Fibroblast of skin of right quadriceps (primary cell): ENCODE measurements around the gene PHACTR1.
A peak's percentile ranks its signal among the peaks of the same experiment; 100 is the strongest.

Experiments used
- DNase-seq: peaks from one replicate; pipeline ENCODE4 v3.0.0-alpha.2; 2013

The PHACTR1 gene

DNA sequence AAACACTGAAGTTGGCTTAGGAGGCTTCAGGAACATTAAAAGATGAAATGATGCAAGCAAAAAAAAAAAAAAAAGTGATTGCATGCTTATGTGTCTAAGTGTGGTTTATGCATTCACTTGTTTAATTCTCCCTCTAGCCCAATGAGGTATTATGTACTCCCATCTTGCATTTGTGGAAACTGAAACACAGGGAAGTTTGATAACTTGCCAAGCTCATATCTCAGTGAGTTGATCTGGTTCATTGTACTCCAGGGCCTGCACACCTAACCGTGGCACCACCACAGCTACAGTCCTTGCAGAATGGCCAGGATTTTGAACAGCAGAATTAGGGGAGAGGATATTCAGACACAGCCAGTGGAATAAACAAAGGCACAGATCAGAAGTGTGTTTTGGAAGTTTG, 360.6 kb downstream of the PHACTR1 start:
- DNase-seq, result no peak

DNA sequence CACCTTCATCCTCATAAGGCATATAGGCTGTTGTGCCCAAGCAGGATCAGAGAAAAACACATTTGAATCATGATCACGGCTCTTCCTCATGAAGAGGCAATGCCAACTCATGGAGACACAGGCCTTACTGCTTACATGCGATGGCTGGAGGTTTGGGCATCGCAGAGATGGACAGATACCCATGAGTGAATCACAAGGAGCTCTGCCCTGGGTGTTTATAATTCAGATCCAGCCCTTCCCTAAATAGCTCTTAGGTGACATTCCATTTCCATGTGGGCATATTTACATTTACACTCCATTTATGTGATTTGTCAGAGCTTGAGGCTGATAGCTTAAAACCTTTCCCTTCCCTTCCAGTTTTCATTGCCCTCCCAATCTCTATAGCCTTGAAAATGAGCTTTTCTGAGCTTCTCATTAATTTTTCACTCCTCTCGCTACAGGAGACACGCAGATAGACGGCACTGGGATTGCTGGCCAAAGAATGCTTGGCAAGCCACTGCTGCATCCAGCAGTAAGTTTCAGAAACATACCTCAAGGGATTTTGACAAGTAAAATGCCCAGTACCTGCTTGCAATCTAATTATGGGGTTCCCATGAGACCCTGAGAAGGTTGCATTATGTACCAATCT, 362.6 kb downstream of the PHACTR1 start:
- DNase-seq, result no peak

DNA sequence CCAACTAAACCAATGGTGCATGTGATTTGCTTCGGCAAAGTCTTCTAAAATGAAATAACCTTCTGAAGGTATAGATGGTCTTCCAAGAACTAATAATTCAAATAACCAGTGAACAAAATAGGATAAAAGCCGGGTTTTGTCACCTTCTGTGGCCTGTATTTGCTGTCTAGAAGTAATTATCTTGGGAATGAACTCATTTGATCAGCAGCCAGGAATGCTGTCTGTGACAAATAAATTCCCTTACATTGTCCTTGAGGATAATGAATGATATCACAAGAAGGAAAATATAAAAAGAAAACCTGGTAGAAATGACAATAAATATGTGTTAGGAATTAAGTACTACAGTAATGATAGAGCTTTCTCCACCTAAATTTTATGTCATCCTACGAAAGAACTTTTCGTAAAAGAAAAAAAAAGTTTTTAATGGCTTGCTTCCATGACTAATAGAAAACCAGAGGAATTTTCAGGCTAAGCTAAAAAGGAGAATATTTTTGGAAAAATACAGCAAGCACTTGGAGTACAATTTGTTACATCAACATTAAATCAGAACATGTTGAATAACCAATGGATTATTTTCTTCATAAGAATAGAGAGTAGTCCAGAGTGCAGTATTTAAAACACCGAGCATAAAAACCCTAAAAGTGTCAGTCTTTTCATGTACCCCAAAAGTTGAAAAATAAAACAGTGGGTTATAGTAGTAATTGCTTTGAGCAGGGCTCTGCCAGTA, 364.1 kb downstream of the PHACTR1 start:
- DNase-seq, result no peak

DNA sequence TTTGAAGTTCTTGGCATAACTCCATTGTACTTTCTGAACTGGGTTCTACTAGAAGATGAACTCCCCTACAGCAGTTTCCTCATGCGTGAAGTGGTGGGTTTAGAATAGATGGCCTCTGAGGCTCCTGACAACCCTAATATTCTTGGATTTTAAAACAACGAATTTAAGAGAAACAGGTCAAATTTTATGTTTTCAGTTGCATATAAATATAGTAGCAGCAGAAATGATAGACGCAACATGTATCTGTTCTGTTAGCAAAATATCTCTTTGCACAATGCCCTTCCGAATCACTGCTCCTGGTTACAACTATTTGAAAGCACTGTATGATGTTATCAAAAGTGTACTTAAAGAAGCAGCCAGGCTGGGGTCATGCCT, 364.6 kb downstream of the PHACTR1 start:
- DNase-seq, result no peak

DNA sequence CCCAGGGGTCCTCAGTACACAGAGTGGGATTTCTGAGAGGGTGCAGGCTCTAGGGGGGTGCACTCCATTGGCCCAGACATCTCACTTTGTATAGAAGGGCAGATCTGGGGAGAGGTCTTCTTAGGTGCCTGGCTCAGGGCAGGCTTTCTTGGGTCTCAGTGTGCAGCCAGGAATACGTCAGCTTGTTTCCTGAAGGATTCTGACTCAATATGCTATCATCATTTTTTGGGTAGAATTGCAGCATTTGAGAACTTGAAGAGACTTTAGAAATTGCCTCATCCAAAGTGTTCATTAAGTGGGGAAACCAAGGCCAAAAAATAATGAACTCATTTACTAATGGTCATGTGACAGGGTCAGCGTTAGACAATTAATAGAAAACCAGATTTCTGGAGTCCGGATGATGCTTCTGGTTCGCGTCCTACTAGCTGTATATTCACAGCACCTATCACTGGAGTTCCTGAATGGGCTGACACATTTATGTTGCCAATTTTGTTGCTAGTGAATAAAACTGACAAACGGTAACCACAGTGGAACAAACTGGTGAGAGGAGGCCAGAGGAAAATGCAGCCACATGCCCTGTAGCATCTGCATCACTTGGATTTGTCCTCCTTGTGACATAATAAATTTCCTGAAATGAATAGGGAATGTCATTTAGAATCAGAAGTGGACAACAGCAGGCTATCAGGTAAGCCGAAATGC, 372.9 kb downstream of the PHACTR1 start:
- peak; percentile 29 for DNase-seq

DNA sequence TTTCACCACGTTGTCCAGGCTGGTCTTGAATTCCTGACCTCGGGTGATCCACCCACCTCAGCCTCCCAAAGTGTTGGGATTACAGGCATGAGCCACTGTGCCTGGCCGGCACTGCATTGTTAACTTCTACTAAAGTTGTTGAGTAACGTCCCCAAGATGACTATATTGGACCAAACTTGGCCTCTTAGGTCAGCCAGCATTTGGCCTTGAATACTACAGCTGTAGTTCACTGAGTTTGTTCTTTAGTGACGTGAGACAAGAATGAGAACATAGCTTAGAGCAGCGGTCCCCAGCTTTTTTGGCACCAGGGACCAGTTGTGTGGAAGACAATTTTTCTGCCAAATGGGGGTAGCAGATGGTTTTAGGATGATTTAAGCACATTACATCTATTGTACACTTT, 374.6 kb downstream of the PHACTR1 start:
- no peak for DNase-seq

DNA sequence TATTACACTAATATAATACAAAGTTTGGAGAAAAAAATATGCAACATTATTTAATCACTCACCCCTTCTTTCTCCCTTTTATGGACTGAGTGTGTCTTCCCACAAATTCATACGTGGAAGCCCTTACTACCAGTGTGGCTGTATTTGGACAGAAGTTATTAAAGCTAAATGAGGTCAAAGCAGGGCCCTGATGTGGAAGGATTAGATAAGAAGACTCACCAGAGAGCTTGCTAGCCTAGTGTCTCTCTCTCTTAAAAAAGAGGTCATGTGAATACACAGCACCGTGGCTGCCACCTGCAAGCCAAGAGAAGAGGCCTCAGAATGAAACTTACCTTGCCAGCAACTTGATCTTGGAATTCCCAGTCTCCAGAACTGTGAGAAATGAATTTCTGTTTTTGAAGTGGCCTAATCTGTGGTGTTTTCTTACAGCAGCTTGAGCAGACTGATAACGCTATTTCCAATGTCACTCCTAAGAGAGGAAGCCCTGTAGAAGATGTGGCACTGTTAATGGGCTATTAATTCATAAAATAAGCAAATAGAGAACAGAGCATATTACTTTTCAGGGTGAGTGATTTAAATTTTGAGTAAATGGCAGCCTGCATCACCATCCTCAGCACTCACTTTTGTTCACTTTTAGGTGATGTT, 378.3 kb downstream of the PHACTR1 start:
- DNase-seq, result no peak

DNA sequence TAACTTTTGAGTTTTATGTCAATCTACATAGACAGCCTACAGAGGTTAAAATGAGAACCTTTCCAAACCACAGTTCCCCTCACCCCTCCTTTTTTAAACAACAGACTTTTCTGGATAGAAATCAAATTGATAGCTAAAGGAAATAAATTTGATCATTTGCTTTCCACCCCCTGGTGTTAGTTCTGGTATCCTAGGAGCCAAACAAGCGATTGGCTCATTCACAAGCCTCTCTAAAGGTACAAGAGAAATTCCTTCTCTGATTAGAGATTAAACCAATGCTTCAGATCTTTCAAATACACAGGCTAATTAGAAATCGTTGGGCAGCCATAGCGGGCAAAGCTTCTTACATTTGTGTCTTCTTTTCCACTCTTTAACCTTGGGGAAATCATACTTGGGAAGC, 379.5 kb downstream of the PHACTR1 start:
- no peak for DNase-seq

DNA sequence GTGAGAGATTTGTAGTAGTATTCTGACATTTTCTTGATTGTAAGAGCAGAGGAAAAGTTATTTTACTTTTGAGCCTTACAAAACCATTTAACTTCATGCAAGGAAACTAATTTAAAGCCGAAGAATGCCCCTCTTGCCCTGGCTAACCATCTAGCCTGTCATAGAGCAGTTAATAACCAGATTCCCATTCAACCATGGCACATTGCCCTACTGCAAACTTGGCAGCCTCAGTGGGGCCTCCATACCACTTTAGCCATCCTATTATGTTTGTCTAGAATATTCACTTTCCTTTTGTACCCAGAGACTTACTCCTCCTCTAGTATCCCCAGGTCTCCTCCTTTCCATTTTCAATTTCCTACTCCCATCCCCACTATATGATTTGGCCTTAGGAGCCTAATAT, 380.9 kb downstream of the PHACTR1 start:
- no peak for DNase-seq

DNA sequence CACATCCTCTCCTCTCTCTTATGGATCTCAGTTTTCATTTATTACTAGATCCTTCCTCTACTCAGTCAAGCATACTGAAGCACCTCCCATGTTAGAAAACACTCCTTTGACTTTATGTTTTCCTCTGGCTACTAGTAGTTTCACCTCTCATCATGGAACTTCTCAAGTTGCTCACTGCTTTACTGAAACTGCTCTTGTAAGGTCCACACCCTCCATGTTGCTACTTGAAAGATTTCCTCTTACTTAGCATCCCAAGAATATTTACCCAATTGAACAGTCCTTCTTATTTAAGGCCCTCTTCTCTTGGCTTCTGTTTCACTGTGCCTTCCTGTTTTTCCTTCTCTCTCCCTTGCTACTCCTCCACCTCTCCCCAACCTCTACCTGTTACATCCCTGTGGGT, 381.4 kb downstream of the PHACTR1 start:
- no peak for DNase-seq

DNA sequence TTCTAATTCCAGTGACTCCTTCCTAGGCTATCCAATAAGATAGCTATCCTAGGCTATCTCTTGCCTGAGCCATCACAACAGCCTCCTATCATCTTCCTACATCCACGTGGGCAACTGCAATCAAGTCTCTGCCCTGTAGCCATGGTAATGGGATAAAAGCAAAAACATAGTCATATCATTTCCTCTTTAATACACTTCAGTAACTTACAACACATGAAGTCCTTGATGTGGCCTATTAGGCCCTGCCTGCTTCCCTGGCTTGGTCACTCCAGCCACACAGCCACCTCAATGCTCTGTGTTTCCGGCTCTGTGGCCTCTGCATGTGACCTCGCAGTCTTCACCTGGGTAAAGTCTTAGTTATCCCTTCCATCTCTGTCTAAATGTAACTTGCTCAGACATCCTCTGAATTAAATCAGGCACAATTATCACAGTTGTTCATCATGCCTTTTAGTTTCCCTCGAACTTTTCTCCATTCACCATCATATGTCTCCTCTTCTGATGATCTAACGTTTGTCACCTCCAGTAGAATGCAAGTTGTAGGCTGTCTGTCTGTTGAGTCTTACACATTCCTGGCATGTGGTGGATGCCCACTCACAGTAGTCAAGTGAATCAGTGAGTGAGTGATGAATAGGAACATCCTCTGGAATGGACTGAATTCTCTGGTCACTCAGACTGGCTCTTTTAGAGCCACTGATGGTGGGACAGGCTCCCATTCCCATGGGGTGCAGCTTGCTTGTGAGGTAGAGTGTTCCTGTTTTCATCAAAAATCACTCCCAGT, 382.4 kb downstream of the PHACTR1 start:
- no peak for DNase-seq

DNA sequence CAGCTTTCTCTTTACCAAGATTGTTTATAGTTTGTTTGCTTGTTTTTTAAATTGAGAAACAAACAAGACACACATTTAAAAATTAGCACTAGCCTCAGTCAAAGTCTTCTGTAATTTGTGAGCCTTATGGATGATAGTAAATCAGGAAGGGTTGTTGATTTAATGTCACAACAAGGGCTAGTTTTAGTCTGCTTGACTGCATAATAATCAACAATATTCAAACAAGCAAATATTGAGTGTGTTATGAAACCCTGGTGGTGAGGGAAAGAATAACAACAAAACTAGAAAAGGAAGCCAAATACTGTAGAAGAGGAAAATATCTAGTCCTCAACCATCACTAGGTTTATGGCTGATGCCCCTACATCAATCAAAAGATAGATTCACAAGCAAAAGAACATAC, 383.2 kb downstream of the PHACTR1 start:
- no peak for DNase-seq

DNA sequence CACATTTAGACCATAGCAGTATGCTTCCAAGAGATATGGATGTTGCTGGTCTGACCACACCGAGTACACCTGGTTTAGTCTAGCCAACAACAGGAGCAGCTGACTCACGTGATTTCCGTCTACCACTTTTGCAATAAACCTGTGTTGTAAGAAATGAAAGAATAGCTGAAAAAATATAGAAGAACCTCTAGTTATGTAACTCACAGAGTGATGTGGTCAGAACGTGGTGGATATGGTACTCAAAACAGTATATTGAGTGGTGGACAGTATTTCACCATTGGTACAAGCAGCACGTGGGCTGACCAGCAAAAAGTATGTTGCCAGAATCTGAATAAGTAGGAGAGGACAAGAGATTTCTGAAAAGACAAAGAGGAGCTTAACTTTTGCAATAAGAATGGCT, 384.8 kb downstream of the PHACTR1 start:
- DNase-seq, result no peak

DNA sequence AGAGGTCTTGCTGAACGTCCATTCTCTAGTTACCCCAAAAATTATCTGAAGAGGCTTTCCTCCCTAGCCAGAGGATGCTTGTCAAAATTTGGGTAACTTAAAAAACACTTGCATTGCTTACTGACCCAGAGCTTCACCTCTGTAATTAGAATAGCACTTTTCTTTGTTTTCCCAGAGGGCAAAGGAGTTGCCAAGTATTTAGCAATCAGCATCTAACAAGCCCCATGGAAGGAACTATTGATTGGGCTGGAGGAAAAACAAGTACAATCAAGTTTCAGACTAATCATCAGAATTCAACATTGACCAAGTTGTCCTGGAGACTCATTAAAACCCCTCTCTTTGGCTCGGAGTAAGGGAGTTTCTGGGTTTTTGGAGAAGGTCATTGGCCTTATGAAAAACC, 385.4 kb downstream of the PHACTR1 start:
- DNase-seq, result no peak

DNA sequence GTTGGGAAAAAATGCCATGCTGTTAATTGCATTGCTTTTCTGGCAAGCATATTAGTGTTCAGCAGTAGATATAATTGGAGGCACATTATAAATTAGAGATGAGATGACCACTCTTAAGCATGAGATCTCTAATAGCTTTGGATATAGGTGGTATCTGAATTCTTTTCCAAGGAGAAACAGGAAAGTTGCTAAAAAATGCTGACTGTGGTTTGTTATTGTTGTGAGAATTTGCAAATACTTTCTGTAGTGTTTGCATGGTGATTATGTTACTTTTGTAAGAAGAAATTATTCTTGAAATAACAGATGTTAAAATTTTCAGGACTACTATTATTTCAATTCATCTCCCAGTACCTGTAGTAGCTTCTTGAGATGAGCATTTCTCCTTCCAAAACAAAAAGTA, 386.6 kb downstream of the PHACTR1 start:
- no peak for DNase-seq

DNA sequence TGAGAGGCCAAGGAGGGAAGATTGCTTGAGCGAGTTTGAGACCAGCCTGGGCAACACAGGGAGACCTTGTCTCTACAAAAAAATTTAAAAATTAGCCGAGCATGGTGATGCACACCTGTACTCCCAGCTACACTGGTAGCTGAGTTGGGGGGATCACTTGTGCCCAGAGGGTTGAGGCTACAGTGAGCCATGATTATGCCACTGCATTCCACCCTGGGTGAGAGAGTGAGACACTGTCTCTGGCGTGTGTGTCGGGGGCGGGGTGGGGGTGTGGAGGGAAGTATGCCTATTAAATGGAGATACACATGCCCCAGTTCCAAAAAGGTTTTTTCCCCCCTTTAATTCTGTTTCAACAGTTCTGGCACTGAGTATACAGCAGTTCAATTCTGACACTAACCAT, 388.6 kb downstream of the PHACTR1 start:
- no peak for DNase-seq

DNA sequence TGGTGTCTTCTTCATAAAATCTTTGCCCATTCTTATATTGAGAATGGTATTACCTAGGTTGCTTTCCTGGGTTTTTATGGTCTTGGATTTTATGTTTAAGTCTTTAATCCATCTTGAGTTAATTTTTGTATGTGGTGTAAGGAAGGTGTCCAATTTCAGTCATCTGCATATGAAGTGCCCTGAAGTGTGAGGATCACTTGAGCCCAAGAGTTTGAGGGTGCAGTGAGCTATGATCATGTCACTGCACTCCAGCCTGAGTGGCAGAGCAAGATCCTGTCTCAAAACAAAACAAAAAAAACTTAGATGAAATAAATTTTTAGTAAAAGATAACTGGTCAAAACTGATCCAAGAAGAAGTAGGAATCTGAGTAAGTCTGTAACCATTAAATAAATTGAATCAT, 396.4 kb downstream of the PHACTR1 start:
- no peak for DNase-seq

DNA sequence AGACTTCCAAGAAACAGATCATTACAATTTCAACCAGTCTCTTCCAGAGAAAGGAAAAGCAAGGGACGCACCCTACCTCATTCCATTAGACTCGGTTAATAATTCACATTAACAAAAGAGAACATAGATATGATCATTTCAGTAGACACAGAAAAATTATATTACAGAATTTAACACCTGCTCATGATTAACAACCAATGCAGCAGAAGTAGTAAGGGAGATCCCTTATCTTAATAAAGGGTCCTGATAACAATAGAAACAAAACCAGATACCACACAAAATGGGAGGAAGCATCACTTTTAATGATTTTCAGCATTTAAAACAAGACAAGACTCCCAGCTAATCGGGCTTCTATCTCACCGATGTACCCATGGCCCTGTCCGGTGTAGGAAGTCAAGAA, 396.8 kb downstream of the PHACTR1 start:
- DNase-seq, result no peak

DNA sequence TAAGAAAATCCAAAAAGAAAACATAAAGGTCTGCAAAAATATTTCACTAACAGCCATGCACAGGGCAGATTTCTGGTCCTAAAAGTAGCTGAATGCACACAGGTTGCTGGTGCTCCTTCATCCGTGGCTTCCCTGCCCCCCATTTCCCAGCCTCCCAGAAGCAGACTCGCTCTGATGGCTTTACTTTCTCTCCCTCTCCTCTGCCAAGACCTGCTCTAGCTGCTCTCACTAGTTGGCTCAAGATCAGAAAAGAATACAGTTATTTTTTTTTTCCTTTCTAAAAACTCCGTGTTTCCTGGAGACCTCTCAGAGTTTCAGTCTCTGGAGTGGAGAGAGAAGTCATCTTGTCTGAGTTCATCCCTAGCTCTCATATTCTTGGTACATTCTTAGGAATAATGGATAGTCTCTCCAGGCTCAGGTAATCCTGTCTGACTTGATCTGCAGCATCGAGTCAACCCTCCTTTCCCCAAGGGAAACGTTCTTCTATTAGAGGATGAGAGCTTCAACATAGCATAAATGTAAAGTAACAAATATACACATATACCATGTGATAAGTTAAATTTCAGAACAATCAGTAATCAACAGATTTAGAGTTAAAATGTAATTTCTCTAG, 397.5 kb downstream of the PHACTR1 start:
- no peak for DNase-seq

DNA sequence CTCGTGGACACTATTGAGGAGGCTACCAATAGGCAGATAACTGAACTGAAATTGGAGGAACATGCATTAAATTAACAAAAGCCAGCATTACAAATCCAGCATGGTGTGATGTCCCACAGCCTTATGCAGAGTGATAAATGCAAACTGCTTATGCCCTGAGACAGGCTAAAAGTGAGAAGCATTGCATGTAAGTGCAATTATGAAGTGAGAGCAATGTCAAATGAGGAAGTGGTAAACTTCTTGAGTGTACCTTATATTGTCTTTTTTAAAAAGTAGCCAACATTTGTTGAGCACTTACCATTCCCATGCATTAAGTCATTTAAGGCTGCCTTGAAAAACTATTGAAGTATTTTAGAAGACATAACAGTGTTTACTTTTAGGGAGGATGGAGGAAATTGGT, 399.6 kb downstream of the PHACTR1 start:
- no peak for DNase-seq

DNA sequence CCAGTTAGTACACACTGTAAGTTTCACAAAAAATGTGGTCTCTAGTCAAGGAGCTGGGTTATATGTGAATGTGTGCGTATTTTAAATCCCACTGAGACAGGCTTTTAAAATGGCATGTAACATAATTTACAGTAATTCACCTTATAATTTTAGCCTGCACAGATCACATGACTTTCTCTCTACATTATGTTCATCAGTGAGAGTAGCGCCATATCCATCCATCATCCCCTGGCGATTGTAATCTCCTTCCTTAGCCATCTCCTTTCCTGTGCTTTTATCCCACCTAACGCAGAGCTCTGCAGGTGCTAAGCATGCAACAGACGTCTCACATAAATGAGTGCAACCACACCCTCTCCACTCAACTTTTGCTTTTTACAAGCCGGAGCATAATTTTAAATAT, 401.0 kb downstream of the PHACTR1 start:
- DNase-seq, result no peak

DNA sequence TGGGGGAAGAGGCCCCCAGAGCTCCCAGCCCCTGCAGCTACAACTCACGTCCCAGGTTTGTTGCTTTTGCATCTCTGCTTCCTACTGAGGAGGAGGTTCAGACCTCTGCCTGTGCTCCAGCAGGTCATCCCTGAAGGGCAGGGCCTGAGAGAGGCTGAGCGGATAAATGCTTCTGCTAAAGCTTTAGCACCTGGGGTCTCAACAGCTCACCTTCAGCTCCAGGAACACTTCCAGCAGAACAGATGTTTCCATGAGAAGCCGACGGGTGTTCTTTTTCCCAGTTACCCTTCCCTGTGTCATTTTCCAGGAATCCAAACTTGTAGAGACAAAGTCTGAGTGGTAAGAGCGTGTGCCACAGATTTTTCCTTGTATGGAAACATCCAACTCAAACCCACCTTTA, 403.0 kb downstream of the PHACTR1 start:
- no peak for DNase-seq
